HG03432 (cell line): ENCODE results near the gene ZNF445.
"Not testable (repeated sequence)": the region's sequence is repeated elsewhere in the genome, so short reads cannot be mapped to it uniquely, and the experiment has no call there.

Source experiments
- ATAC-seq: cut with Tn5 transposase; IDR thresholded peaks from one replicate; pipeline ENCODE4 v1.9.1; 2021; ENCODE audit warnings: mild to moderate bottlenecking, moderate library complexity; ENCODE audit not compliant: unreplicated experiment

The ZNF445 gene

DNA sequence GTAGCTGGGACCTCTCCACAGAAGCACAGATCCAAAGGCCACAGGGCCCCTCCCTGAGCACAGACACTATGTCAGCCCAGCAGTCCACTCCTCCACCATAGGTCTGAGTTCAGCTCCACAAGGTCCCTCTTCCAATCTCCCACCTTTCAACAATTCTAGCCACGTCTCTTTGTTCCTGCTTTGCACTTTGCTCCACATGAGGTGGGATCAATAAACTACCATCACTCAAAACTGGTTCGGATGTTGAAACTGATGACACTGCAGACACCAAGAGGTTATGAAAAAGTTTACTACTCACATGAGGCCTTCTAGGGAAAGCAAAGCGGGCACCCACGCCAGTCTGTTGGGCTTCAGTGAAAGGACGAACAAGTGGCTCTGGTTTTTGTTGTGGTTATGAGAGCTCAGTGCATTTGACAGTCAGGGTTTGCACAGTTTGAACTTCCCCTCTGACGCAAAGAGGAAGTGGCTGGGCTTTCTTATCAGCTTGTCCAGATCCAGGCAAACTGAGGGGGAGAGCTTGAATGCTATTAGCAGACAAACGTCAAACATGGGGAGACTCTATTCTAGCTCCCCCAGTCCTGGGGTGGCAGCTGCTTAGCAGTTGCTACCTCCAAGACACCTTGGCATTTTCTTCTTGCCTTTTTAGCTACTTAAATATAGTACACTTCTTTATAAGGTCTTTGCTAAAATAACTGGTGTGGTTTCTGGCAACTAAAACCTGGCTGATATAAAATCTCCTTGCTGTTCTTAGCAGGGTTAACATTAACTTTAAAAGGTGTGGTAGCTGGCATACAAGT is 37.8 kb downstream of the ZNF445 start:
- ATAC-seq = peak; percentile 97

GRCh38 chr3:44437800-44438199 is 39.7 kb downstream of the ZNF445 start:
- ATAC-seq = no peak

GRCh38 chr3:44436181-44436580 is 41.3 kb downstream of the ZNF445 start:
- ATAC-seq = no peak

- ATAC-seq = no peak
Observed at GRCh38 chr3:44434834-44435510, 42.5 kb downstream of the ZNF445 start.

DNA sequence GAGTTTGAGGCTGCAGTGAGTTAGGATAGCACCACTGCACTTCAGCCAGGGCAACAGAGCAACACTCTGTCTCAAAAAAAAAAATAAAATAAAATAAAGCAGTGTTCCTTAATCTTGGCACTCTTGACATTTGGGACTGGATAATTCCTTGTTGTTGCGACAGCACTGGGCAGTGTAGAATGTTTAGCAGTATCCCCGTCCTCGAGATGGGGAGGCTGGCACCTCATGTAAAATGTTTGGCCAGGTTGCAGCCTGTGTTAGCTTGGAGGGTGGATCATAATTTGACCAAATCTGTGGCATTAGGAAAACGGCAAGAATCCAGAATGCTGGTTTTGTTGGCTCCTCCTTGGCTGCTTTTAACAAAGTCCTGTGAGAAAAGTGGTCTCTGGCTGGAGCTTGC is 47.0 kb downstream of the ZNF445 start:
- no peak for ATAC-seq

- no peak for ATAC-seq
Observed at GRCh38 chr3:44429459-44429858, 48.0 kb downstream of the ZNF445 start.

DNA sequence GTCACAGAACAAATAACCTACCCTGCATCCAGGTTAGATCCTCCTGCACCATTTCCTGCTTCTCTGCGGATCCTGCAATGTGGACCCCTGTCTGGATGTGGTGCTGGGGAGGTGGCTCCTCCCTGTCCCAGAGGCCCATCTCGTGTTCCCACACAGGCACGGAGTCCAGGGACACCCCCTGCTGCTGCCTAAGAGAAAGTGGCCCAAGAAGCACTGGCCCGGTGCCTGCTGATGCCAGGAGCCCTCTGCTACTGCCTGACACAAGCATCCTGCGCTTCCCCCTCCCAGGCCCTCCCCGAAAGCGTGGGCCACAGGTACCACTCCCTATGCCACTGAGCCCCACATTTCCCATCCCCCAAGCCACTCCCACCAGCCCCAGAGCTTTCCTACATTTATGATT is 48.6 kb downstream of the ZNF445 start:
- no peak for ATAC-seq

- no peak for ATAC-seq
Observed at GRCh38 chr3:44427683-44428082, 49.8 kb downstream of the ZNF445 start.

DNA sequence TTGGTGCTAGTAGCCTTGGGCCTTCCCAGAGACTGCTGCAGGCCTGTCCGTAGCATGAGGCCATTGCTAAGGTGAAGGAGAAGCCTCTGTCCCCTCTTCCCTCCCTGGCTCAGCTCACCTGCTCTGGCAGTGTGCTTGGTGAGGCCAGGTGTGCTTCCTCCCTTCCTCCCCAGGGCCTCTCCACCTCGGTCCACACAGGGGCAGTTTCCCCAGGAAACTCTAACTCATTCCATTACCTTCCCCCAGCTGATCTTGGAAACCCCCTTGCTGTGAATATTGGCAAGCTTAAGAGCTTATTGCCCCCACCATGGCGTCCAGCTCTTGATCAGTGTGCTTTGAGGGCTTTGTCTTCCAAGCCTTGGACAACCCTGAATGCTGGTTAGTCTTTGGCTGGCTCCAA is 52.7 kb downstream of the ZNF445 start:
- no peak for ATAC-seq

DNA sequence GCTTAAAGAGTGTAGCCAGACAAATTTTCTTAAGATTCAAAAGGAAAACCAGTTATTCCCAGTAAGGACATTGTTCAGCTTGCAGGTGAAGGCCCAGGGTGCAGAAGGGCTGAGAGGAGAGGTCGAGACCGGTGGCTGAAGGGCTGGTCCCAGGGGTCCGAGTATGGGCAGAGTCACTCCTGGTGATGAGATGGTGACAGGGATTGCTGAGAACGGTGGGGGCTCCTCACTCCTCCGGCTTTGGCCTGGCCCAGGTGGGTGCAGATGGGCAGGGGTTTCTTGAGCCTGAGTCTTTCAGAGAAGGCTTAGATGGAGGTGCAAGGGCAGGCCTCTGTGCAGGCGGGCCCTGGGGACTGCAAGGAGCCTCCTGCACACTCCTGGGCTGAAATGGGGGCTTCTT is 56.2 kb downstream of the ZNF445 start:
- no peak for ATAC-seq

DNA sequence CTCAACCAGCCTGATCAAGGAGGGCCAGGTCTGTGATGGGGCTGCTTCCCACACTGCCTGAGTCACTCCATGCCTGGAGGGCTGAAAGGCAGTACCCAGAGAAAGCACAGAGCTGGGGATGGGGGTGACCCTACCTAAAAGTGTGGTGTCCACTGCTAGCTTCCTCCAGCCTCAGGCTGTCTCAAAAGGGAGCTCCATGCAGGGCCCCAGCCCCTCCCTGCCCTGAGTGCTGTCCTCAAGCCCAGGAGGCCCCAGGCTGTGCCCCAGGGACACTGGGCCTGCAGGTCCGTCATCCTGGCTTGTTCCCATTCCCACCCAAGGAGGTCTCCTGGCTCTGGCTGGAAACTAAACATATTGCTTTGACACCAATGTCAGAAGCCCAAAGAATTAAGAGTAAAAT is 56.8 kb downstream of the ZNF445 start:
- ATAC-seq = no peak

DNA sequence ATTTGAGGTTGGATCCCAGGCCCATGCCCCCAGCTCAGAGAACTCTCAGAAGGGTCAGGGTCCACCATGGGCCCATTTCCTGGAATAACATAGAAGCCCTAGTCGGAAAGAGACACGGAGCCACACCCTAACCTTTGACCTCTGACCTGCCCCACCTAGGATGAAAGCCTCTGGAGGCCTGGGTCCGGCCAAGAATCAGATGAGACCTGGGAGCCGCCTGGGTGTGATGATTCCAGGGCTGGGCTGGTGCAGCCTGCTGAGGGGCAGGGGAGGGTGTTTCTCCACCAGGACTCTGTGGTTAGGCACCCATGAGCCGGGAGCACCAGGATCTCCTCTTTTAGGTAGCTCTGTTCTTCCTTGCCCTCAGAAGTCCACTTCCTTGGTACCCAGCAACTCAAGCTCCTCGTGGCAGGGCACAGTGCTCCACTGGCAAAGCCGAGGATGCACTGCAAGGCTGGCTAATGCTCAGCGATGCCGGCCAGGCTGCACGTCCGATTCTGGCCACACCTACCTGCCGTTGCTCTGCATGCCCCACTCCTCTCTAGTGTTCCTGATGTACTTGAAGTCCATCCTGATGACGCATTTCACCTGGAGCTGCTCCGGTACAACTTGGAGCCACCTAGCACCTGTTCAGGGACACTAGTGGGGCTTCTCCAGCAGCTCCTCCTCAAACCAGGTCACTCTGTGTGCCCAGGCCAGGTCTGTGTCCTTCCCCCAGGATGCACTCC is 57.4 kb downstream of the ZNF445 start:
- ATAC-seq = no peak

GRCh38 chr3:44419116-44419922 is 58.2 kb downstream of the ZNF445 start:
- no peak for ATAC-seq

GRCh38 chr3:44418549-44418948 is 58.9 kb downstream of the ZNF445 start:
- no peak for ATAC-seq

DNA sequence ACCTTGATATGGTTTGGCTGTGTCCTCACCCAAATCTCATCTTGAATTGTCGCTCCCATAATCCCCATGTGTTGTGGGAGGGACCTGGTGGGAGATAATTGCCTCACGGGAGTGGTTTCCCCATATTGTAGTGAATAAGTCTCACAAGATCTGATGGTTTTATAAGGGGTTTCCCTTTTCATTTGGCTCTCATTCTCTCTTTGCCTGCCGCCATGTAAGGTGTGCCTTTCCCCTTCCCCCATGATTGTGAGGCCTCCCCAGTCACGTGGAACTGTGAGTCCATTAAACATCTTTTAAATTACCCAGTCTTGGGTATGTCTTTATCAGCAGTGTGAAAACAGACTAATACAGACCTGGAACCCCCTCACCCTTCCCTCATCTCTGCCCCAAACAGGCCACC is 59.4 kb downstream of the ZNF445 start:
- ATAC-seq = not testable (repeated sequence)

- ATAC-seq = no peak
Observed at GRCh38 chr3:44416031-44417030, 61.1 kb downstream of the ZNF445 start.

- no peak for ATAC-seq
Observed at GRCh38 chr3:44415421-44415820, 62.0 kb downstream of the ZNF445 start.

DNA sequence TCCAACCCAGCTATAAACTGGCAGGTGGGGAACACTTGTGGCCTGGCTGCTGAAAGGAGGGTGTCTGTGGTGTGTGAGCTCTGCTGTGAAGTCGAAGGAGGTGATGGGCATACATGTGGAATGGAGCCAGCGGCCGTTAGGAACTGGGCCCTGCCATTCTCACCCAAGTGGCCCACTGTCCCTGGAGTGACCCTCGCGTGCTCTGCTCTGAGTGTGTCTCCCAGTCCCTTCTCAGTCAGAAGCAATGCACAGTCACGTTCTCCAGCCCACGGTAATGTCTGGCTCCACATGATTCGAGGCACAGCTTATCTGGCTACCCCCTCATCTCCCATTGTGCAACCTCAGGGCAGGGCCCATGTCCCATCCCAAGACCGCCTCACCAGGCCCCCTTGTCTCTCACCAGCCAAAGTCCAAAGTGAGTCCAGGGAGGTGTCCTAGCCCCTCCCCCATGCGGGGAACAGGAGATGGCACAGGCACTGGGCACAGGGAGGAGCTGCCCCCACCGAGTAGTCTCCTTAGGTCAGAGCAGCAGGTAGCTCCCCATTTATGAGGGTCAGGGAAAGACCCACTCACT is 62.9 kb downstream of the ZNF445 start:
- ATAC-seq = no peak

- ATAC-seq = no peak
Observed at GRCh38 chr3:44412365-44412764, 65.1 kb downstream of the ZNF445 start.
